Endothelial cell of umbilical vein (primary cell): ENCODE data around the gene SNX25. TPM values are rescaled to one million over a fixed set of nuclear protein-coding genes. Genes with fewer than 3 reads are reported as not detected.

ENCODE experiments used
- BruUV-seq: library from RNA; stranded (reverse); fragments of 400-500 nt; replicated peaks from 2 replicates; lab custom pipeline; 2021; lab: Mats Ljungman, UMichigan
- CTCF ChIA-PET: fragments of 300-600, 350-600 bp; sonication (Branson Sonifier 250); formaldehyde crosslinking; loops from one replicate; lab custom pipeline; 2021; ENCODE audit warnings: antibody characterized with exemption, inconsistent platforms; lab: Charles Lee
- POLR2A ChIA-PET: fragments of 300-600, 350-600 bp; sonication (Branson Sonifier 250); formaldehyde crosslinking; loops from one replicate; lab custom pipeline; 2021; ENCODE audit warnings: antibody characterized with exemption, inconsistent platforms; lab: Charles Lee
- DNase-seq: peaks from one replicate; pipeline ENCODE4 v3.0.0-alpha.2; 2011; ENCODE audit warnings: low read depth, low spot score
- FAIRE-seq: peaks from 2 replicates; lab custom pipeline; 2011; peaks lifted over from hg19 to GRCh38; lab: Jason Lieb, UNC
- H2AFZ ChIP-seq: 2 replicates; pipeline ENCODE4 v1.6.0; 2012; ENCODE audit warnings: low read depth, low read length, control low read depth, inconsistent platforms
- H3K27ac ChIP-seq: 2 replicates; pipeline ENCODE4 v1.5.1; 2011; ENCODE audit warnings: low read depth, mild to moderate bottlenecking, control low read depth, low read length, moderate library complexity; ENCODE audit not compliant: insufficient read depth
- H3K27me3 ChIP-seq, 2 experiments: 2 replicates each; pipeline versions ENCODE4 v1.6.0 to v1.6.1; 2011; ENCODE audit warnings: low read length in 2 of 2, mixed read lengths in 1 of 2; ENCODE audit not compliant: control insufficient read depth in 2 of 2, insufficient read depth in 2 of 2
- H3K36me3 ChIP-seq, 2 experiments: 2 replicates in 1 of 2; 3 replicates in 1 of 2; pipeline ENCODE4 v1.5.1; 2011; ENCODE audit warnings: low read length in 2 of 2, mild to moderate bottlenecking in 1 of 2, moderate library complexity in 1 of 2; ENCODE audit not compliant: control insufficient read depth in 2 of 2, insufficient read depth in 2 of 2; ENCODE audit errors: extremely low read depth in 1 of 2
- H3K4me1 ChIP-seq: 3 replicates; pipeline ENCODE4 v1.5.1; 2011; ENCODE audit warnings: mild to moderate bottlenecking, low read length; ENCODE audit not compliant: control insufficient read depth, insufficient read depth; ENCODE audit errors: extremely low read depth
- H3K4me2 ChIP-seq: 2 replicates; pipeline ENCODE4 v1.6.1; 2011; ENCODE audit warnings: low read length, control low read depth, mixed read lengths; ENCODE audit not compliant: insufficient read depth
- H3K4me3 ChIP-seq, 3 experiments: fragments of 200-600 bp in 1 of 3; sonication (generic), shearing (Covaris generic) in 1 of 3; replicated peaks in 1 of 3; 2 replicates each; pipeline ENCODE4 v1.5.1; 2011 to 2016; ENCODE audit warnings: control low read depth in 3 of 3, low read length in 3 of 3, mild to moderate bottlenecking in 2 of 3, inconsistent platforms in 1 of 3, low read depth in 1 of 3, moderate library complexity in 1 of 3; ENCODE audit not compliant: insufficient read depth in 1 of 3
- H3K79me2 ChIP-seq: 2 replicates; pipeline ENCODE4 v1.6.0; 2012; ENCODE audit warnings: low read length, inconsistent platforms; ENCODE audit not compliant: control insufficient read depth, insufficient read depth
- H3K9ac ChIP-seq: replicated peaks from 2 replicates; pipeline ENCODE3; 2011; ENCODE audit warnings: low read length, control low read depth; ENCODE audit not compliant: insufficient read depth; ENCODE audit errors: extremely low read depth
- H3K9me1 ChIP-seq: replicated peaks from 3 replicates; pipeline ENCODE4 v1.6.0; 2011; ENCODE audit warnings: mild to moderate bottlenecking, low read length; ENCODE audit not compliant: control insufficient read depth, insufficient read depth; ENCODE audit errors: extremely low read depth
- H3K9me3 ChIP-seq: replicated peaks from 2 replicates; pipeline ENCODE4 v1.5.1; 2012; ENCODE audit warnings: low read length, inconsistent platforms; ENCODE audit not compliant: control insufficient read depth, insufficient read depth
- H4K20me1 ChIP-seq: replicated peaks from 2 replicates; pipeline ENCODE3; 2011; ENCODE audit warnings: mild to moderate bottlenecking, low read length; ENCODE audit not compliant: control insufficient read depth, insufficient read depth; ENCODE audit errors: extremely low read depth
- CTCF ChIP-seq, 2 donors: IDR thresholded peaks; 1 replicate in 1 of 2; 2 replicates in 1 of 2; pipeline ENCODE4 v1.5.1; 2011; ENCODE audit warnings: low read length in 2 of 2, mild to moderate bottlenecking in 2 of 2, moderate library complexity in 2 of 2, control low read depth in 1 of 2, inconsistent platforms in 1 of 2, low read depth in 1 of 2; ENCODE audit not compliant: insufficient read depth in 1 of 2; ENCODE audit errors: extremely low read depth in 1 of 2
- EZH2 ChIP-seq: IDR thresholded peaks from 2 replicates; pipeline ENCODE4 v1.6.1; 2012; ENCODE audit warnings: borderline replicate concordance, low read depth, mild to moderate bottlenecking, moderate library complexity, low read length, inconsistent platforms; ENCODE audit not compliant: severe bottlenecking
- FOS ChIP-seq: IDR thresholded peaks from 2 replicates; pipeline ENCODE4 v1.6.1; 2011; ENCODE audit warnings: mild to moderate bottlenecking, low read length, moderate library complexity, borderline replicate concordance; ENCODE audit not compliant: insufficient read depth
- GATA2 ChIP-seq: IDR thresholded peaks from 2 replicates; pipeline ENCODE4 v1.7.0; 2011; ENCODE audit warnings: low read depth, mild to moderate bottlenecking, moderate library complexity, mixed read lengths, low read length; ENCODE audit not compliant: insufficient read length, insufficient read depth
- JUN ChIP-seq: IDR thresholded peaks from 2 replicates; pipeline ENCODE4 v1.6.1; 2011; ENCODE audit warnings: borderline replicate concordance, low read depth; ENCODE audit not compliant: insufficient read length, insufficient read depth
- MYC ChIP-seq: IDR thresholded peaks from one replicate; pipeline ENCODE4 v1.6.1; 2011; ENCODE audit warnings: mild to moderate bottlenecking, low read depth, low read length
- POLR2A ChIP-seq: IDR thresholded peaks from 2 replicates; pipeline ENCODE4 v1.6.1; 2012; ENCODE audit warnings: low read depth, mild to moderate bottlenecking, control low read depth, low read length
- POLR2AphosphoS5 ChIP-seq: IDR thresholded peaks from 2 replicates; pipeline ENCODE4 v1.6.1; 2012; ENCODE audit warnings: low read depth, mild to moderate bottlenecking, control low read depth, low read length, moderate library complexity; ENCODE audit not compliant: insufficient read depth
- dilution Hi-C: fragments of 300-500 bp; cut with MboI; formaldehyde crosslinking; loops from one replicate; pipeline ENCODE4 v1.15.0; 2019; ENCODE audit warnings: low sequenced_read_pairs; ENCODE audit not compliant: extremely low pct_ligation_motif_present
- intact Hi-C: fragments of 100-400 bp; cut with micrococcal nuclease; formaldehyde crosslinking; loops from one replicate; pipeline ENCODE4 v1.10.0; 2022
- polyA plus RNA-seq, 4 experiments: library from polyadenylated mRNA; depleted of rRNA in 3 of 4; stranded (reverse) in 3 of 4; unstranded in 1 of 4; fragments of >200 nt; gene quantifications; 2 replicates each; pipeline versions ENCODE4 v1.2.1 to v1.2.3, GENCODE V29; 2011 to 2012; ENCODE audit warnings: missing spikeins in 1 of 4
- total RNA-seq: library from RNA; stranded (reverse); gene quantifications from 2 replicates; pipeline ENCODE4 v1.2.3, GENCODE V29; 2021
- TF ChIP-seq, protein P1 (sequence below): IDR thresholded peaks from 2 replicates; pipeline ENCODE4 v1.6.1; 2011; ENCODE audit not compliant: insufficient read depth, insufficient read length

SNX25 gene
- total and polyA plus RNA-seq, 2 donors (not counting 3 experiments of a cell fraction or from before 2014, with no cell fraction given) = 6.6 to 16.1 TPM

DNA sequence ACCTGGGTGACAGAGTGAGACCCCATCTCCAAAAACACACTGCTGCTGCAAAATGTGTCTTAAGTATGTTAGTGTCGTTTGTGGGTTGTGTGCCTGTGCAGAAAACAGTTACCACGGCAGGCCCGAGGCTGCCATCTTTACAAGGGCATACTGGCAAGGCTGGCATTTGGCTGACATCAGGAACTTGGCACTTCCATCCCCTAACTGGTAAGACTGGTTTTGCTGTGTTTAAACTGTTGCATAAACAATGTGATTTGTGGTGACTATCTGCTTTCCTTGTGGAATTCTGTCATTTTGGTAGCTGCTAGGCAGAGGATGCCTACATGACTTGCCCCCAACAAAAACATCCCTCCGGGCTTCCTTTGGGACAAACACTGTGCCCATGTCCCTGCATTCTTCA is 174.1 kb downstream of the SNX25 start:
- Histone ChIP-seq H3K9me3 (no peaks in the 10 kb centered on the region), H3K4me3 (no peak overlapping the region), H3K9me1 (no peaks in the 10 kb centered on the region), H3K36me3 (no peaks in the 10 kb centered on the region), H3K4me2 (no peak overlapping the region), H4K20me1 (no peaks in the 10 kb centered on the region), H3K79me2 (no peaks in the 10 kb centered on the region), H3K4me1 (peaks cover 23% of the 10 kb centered on the region), H3K27ac (no peak overlapping the region), H3K27me3 (no peaks in the 10 kb centered on the region), H3K9ac (no peak overlapping the region), H2AFZ (no peak overlapping the region)
- ChIA-PET POLR2A (no interaction called here), CTCF (interaction anchor here (1.6 to 2.4 kb wide), 3 partner anchors 20 to 214 kb away, joined by 4 to 5 read pairs (median 5); partner anchors contain the start of gene SNX25)
- dilution Hi-C loops = loop anchor here (25.0 kb wide), 1 partner anchor 96 kb away; no protein-coding TSS in a partner anchor
- FAIRE-seq (no peak), DNase-seq (no peak)
- TF ChIP-seq POLR2A = no peak
- TF ChIP-seq, protein P1, sequence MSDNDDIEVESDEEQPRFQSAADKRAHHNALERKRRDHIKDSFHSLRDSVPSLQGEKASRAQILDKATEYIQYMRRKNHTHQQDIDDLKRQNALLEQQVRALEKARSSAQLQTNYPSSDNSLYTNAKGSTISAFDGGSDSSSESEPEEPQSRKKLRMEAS = no peak
- TF ChIP-seq JUN = no peak
- TF ChIP-seq GATA2 = no peak
- no peak for TF ChIP-seq MYC
- TF ChIP-seq EZH2 = no peak
- TF ChIP-seq POLR2AphosphoS5 = no peak
- no peak for TF ChIP-seq FOS
- no peak for TF ChIP-seq CTCF (IDR thresholded peaks at IDR 0.05; ENCODE audit: extremely low read depth in 1 of 2, insufficient read depth in 1 of 2, low read depth in 1 of 2, low read length in 2 of 2)
- BruUV-seq = no TSS peak
- intact Hi-C loops = no loop called here
